K562 (cell line): ENCODE data around the gene PFKP. TPM values are rescaled to one million over a fixed set of nuclear protein-coding genes. Genes with fewer than 3 reads are reported as not detected.
A peak's percentile ranks its signal among the peaks of the same experiment; 100 is the strongest.

Experiments used
- ATAC-seq: fragments of 200-7000 bp; cut with Tn5 transposase; 3 replicates; pipeline ENCODE4 v1.9.1; 2020; ENCODE audit warnings: moderate library complexity
- BruUV-seq: library from RNA; stranded (reverse); fragments of 400-500 nt; replicated peaks from 2 replicates; lab custom pipeline; 2021; lab: Mats Ljungman, UMichigan
- CTCF ChIA-PET: fragments of 300-600 bp; formaldehyde crosslinking; extraction: SDS; loops from one replicate; lab custom pipeline; 2021; ENCODE audit warnings: low intra/inter-chr PET ratio; lab: Yijun Ruan, JAX
- POLR2A ChIA-PET: fragments of 300-600, 350-650 bp; sonication (Branson Sonifier 250); formaldehyde crosslinking; extraction: SDS; loops from one replicate; lab custom pipeline; 2021; ENCODE audit warnings: antibody characterized with exemption, inconsistent platforms; lab: Yijun Ruan, JAX
- DNase-seq, 4 experiments: peaks; one replicate each; pipeline versions ENCODE4 v3.0.0 to v3.0.0-alpha.2; 2011 to 2018; ENCODE audit warnings: low spot score in 3 of 4, mixed read lengths in 3 of 4; ENCODE audit errors: extremely low read depth in 1 of 4
- FAIRE-seq: peaks from 2 replicates; lab custom pipeline; 2011; peaks lifted over from hg19 to GRCh38; lab: Jason Lieb, UNC
- H2AFZ ChIP-seq: 2 replicates; pipeline ENCODE4 v1.6.0; 2011; ENCODE audit warnings: low read depth, low read length, control low read depth, inconsistent platforms
- H3K27ac ChIP-seq: fragments of 200-600 bp; 3 replicates; pipeline ENCODE4 v1.8.0; 2011; ENCODE audit warnings: low read depth, mild to moderate bottlenecking, control low read depth, inconsistent platforms, low read length, moderate library complexity, mixed read lengths; ENCODE audit errors: extremely low read depth
- H3K27me3 ChIP-seq, 2 experiments: fragments of 300-600 bp in 1 of 2; 2 replicates in 1 of 2; 3 replicates in 1 of 2; pipeline versions ENCODE4 v1.6.0 to v1.8.0; 2011; ENCODE audit warnings: inconsistent platforms in 2 of 2, low read length in 2 of 2, mild to moderate bottlenecking in 1 of 2, mixed read lengths in 1 of 2, moderate library complexity in 1 of 2; ENCODE audit not compliant: control insufficient read depth in 2 of 2, insufficient read depth in 2 of 2
- H3K36me3 ChIP-seq: fragments of 300-600 bp; 3 replicates; pipeline ENCODE4 v1.8.0; 2011; ENCODE audit warnings: mild to moderate bottlenecking, low read length, inconsistent platforms; ENCODE audit not compliant: control insufficient read depth, insufficient read depth
- H3K4me1 ChIP-seq, 2 experiments: fragments of 200-600 bp in 1 of 2; replicated peaks in 1 of 2; 2 replicates in 1 of 2; 3 replicates in 1 of 2; pipeline versions ENCODE4 v1.5.1 to v1.8.0; 2011; ENCODE audit warnings: inconsistent platforms in 2 of 2, low read length in 2 of 2, mild to moderate bottlenecking in 1 of 2, mixed read lengths in 1 of 2, moderate library complexity in 1 of 2; ENCODE audit not compliant: control insufficient read depth in 2 of 2, insufficient read depth in 2 of 2
- H3K4me2 ChIP-seq: 2 replicates; pipeline ENCODE4 v1.6.1; 2011; ENCODE audit warnings: low read length, control low read depth, inconsistent platforms, mixed read lengths; ENCODE audit not compliant: insufficient read depth
- H3K4me3 ChIP-seq: fragments of 200-600 bp; sonication (generic), shearing (Covaris generic); 2 replicates; pipeline ENCODE4 v1.5.1; 2016; ENCODE audit warnings: control low read depth, inconsistent platforms
- H3K79me2 ChIP-seq: fragments of 200-600 bp; 3 replicates; pipeline ENCODE4 v1.8.0; 2011; ENCODE audit warnings: low read length, inconsistent platforms; ENCODE audit not compliant: control insufficient read depth, insufficient read depth
- H3K9ac ChIP-seq, 2 experiments: 2 replicates each; pipeline versions ENCODE4 v1.6.0 to v1.6.1; 2011; ENCODE audit warnings: low read depth in 2 of 2, low read length in 2 of 2, control low read depth in 1 of 2, inconsistent platforms in 1 of 2, mild to moderate bottlenecking in 1 of 2, mixed read lengths in 1 of 2; ENCODE audit not compliant: insufficient read depth in 1 of 2
- H3K9me1 ChIP-seq: one replicate; pipeline ENCODE4 v1.6.0; 2011; ENCODE audit warnings: inconsistent platforms, mild to moderate bottlenecking, low read length, moderate library complexity; ENCODE audit not compliant: control insufficient read depth, insufficient read depth
- H3K9me3 ChIP-seq: replicated peaks from 2 replicates; pipeline ENCODE4 v1.5.1; 2011; ENCODE audit warnings: low read depth, low read length, inconsistent platforms; ENCODE audit not compliant: control insufficient read depth, insufficient read depth
- H4K20me1 ChIP-seq: replicated peaks from 2 replicates; pipeline ENCODE4 v1.6.1; 2011; ENCODE audit warnings: low read length, inconsistent platforms, mixed read lengths; ENCODE audit not compliant: control insufficient read depth, insufficient read depth
- CREM ChIP-seq: IDR thresholded peaks from 2 replicates; pipeline ENCODE4 v1.6.1; 2014; ENCODE audit warnings: antibody characterized with exemption, low read depth
- GABPA ChIP-seq: fragments of 200-800 bp; sonication (Bioruptor generic); conservative IDR thresholded peaks from 2 replicates; pipeline ENCODE4 v1.6.1; 2016; ENCODE audit warnings: low read depth, missing genetic modification characterization, missing compliant biosample characterization
- HDAC2 ChIP-seq: fragments of 450-650 bp; IDR thresholded peaks from 2 replicates; pipeline ENCODE4 v1.6.1; 2016; ENCODE audit warnings: mild to moderate bottlenecking
- MAFG ChIP-seq: fragments of 450-650 bp; conservative IDR thresholded peaks from 2 replicates; pipeline ENCODE4 v1.6.1; 2016; ENCODE audit warnings: missing genetic modification characterization, missing compliant biosample characterization
- PTTG1 ChIP-seq: fragments of 450-650 bp; IDR thresholded peaks from 2 replicates; pipeline ENCODE4 v1.6.1; 2016; ENCODE audit warnings: low read depth, mild to moderate bottlenecking, missing genetic modification characterization, missing compliant biosample characterization
- RBM14 ChIP-seq: fragments of 200-400 bp; formaldehyde crosslinking; IDR thresholded peaks from 2 replicates; pipeline ENCODE4 v1.6.1; 2018; ENCODE audit warnings: low read depth, mild to moderate bottlenecking, low read length, moderate library complexity, borderline replicate concordance; ENCODE audit not compliant: insufficient read depth
- SOX6 ChIP-seq: fragments of 450-650 bp; IDR thresholded peaks from 2 replicates; pipeline ENCODE4 v1.6.1; 2014; ENCODE audit warnings: mild to moderate bottlenecking
- ZFX ChIP-seq: sonication (generic); formaldehyde crosslinking; IDR thresholded peaks from 2 replicates; pipeline ENCODE4 v1.8.0; 2022; ENCODE audit warnings: mild to moderate bottlenecking, missing genetic modification reagents, moderate library complexity
- ZNF408 ChIP-seq: fragments of 250-450 bp; sonication (Bioruptor Pico); IDR thresholded peaks from 2 replicates; pipeline ENCODE4 v1.4.0; 2020; ENCODE audit warnings: low read depth, mild to moderate bottlenecking, moderate library complexity
- WGBS: fragments of 100-300 bp; shearing (Covaris generic); methylation state at CpG from one replicate; pipeline ENCODE4 v1.1.6; 2016; ENCODE audit warnings: low coverage, mixed read lengths; ENCODE audit not compliant: insufficient coverage; ENCODE audit errors: missing lambda C conversion rate; 5-methylcytosine and 5-hydroxymethylcytosine counted together
- in situ Hi-C: fragments of 300-500 bp; cut with MboI; formaldehyde crosslinking; loops from 4 replicates; pipeline ENCODE4 v1.15.0; 2018; ENCODE audit warnings: inconsistent platforms, mixed read lengths
- intact Hi-C: fragments of 100-400 bp; cut with micrococcal nuclease; formaldehyde crosslinking; loops from 2 replicates; pipeline ENCODE4 v1.14.2; 2022
- polyA plus RNA-seq, 8 experiments: library from polyadenylated mRNA; depleted of rRNA in 4 of 8; stranded (reverse) in 5 of 8; unstranded in 3 of 8; fragments of >200 nt; fragmentation: Nextera tagmentation in 2 of 8; fragmentation: Illumina TruSeq in 1 of 8; extraction: Ambion mirVana in 2 of 8; extraction: Trizol in 1 of 8; gene quantifications; 2 replicates each; pipeline versions ENCODE4 v1.2.1 to v1.2.3, GENCODE V29; 2011 to 2014; ENCODE audit warnings: inconsistent platforms in 1 of 8, missing spikeins in 1 of 8
- total RNA-seq, 7 experiments: library from RNA; depleted of rRNA in 6 of 7; stranded (reverse); fragments of >200 nt in 6 of 7; fragmentation: Illumina TruSeq in 2 of 7; extraction: Trizol in 2 of 7; gene quantifications; 2 replicates each; pipeline versions ENCODE4 v1.2.1 to v1.2.3, GENCODE V29; 2011 to 2021; ENCODE audit warnings: low replicate concordance in 1 of 7
- TF ChIP-seq, protein P1 (sequence below): fragments of 450-650 bp; formaldehyde crosslinking; IDR thresholded peaks from 2 replicates; pipeline ENCODE4 v1.4.0; 2020; ENCODE audit warnings: mild to moderate bottlenecking, moderate library complexity
- TF ChIP-seq, protein P2 (sequence below): sonication (generic); formaldehyde crosslinking; IDR thresholded peaks from 2 replicates; pipeline ENCODE4 v1.9.0; 2022; ENCODE audit warnings: mild to moderate bottlenecking, missing genetic modification reagents
- TF ChIP-seq, protein P3 (sequence below): sonication (generic); formaldehyde crosslinking; IDR thresholded peaks from 2 replicates; pipeline ENCODE4 v1.8.0; 2022; ENCODE audit warnings: mild to moderate bottlenecking, missing genetic modification reagents

Gene PFKP
- total and polyA plus RNA-seq, 9 of the 15 experiments (the other 6 are each of a cell fraction or from before 2014, with no cell fraction given): 23.5 to 116 (median 62.1) TPM

DNA sequence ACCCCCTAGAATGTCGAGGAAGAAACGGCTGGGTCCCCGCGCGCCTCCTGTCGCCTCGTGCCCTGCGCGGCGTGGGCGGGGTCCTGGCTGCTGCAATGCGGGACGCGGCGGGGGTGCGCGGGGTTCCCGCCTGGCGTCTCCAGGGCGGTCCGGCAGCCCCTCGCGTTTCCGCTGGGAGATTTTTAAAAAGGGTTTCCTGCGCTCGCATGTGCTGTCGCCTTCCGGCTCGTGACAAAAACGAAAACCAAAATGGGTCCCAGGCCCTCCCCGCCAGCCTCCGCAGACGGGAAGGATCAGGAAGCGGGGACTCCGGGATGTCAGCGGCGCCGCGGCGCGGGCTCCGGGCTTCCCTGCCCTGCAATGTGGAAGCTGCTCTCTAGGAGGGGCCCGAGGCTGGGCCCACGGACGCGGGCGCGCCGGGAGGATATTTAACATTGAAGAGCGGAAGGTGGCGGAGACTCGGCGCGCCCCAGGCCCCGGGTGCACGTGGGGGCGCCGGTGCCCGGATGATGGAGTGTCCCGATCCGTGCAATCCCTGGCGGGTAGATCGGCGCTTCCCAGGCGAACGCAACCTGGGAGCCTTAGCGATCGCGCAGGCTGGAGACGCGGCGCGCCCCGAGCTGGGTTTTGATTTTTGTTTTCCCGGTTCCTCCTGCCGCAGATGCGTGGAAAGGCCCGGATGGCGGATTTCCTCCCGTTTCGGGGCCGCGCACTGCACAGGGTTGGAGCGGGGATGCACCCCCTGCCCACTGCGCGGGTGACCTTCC lies 1.0 kb downstream of the PFKP start:
- Histone ChIP-seq H3K9me1 (no peaks in the 10 kb centered on the region), H3K4me3 (peak overlapping the region; percentile 85), H3K4me1 (peaks cover 33 to 54% of the 10 kb centered on the region in 2 experiments), H3K36me3 (peaks cover 45% of the 10 kb centered on the region), H2AFZ (peak overlapping the region; percentile 66), H3K27me3 (peaks cover 0 to 16% of the 10 kb centered on the region in 2 experiments; a peak in 2 of 5 replicates), H3K9me3 (no peaks in the 10 kb centered on the region), H3K4me2 (peak overlapping the region; percentile 84), H3K27ac (peak overlapping the region; percentile 80), H3K79me2 (peaks cover 61% of the 10 kb centered on the region), H4K20me1 (peaks cover 15% of the 10 kb centered on the region; the same call in 1 of the 2 replicates), H3K9ac (peak overlapping the region; percentile 80 to 96)
- BruUV-seq: TSS peak; percentile 84
- DNase-seq (peak; percentile 55 to 67 (median 61)), FAIRE-seq (peak; percentile 19), ATAC-seq (peak; percentile 66)
- in situ Hi-C loops: no loop called here
- under 1% methylated on average over 67 of the region's 86 CpGs for whole genome bisulfite sequencing
- intact Hi-C loops: loop anchor here (2.0 to 5.0 kb wide), 2 partner anchors 26 to 104 kb away; partner anchors contain the start of gene PITRM1
- ChIA-PET POLR2A (interaction anchor here (0.8 to 2.2 kb wide), 5 partner anchors 10 to 104 kb away, joined by 3 to 10 read pairs (median 4); partner anchors contain the start of gene PITRM1), CTCF (no interaction called here)
- TF ChIP-seq HDAC2 (0 out of 2 replicates have a peak, but pooled peaks have one; percentile 51), ZNF408 (no peak), MAFG (no peak), RBM14 (0 out of 2 replicates have a peak, but pooled peaks have one; percentile 57), CREM (peak; percentile 11; the same call in 1 of the 2 replicates), SOX6 (no peak), PTTG1 (no peak), ZFX (CRISPR knock-in tag) (peak; percentile 62), GABPA (peak; percentile 74)
- TF ChIP-seq, protein P1, sequence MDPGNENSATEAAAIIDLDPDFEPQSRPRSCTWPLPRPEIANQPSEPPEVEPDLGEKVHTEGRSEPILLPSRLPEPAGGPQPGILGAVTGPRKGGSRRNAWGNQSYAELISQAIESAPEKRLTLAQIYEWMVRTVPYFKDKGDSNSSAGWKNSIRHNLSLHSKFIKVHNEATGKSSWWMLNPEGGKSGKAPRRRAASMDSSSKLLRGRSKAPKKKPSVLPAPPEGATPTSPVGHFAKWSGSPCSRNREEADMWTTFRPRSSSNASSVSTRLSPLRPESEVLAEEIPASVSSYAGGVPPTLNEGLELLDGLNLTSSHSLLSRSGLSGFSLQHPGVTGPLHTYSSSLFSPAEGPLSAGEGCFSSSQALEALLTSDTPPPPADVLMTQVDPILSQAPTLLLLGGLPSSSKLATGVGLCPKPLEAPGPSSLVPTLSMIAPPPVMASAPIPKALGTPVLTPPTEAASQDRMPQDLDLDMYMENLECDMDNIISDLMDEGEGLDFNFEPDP: no peak
- TF ChIP-seq, protein P2, sequence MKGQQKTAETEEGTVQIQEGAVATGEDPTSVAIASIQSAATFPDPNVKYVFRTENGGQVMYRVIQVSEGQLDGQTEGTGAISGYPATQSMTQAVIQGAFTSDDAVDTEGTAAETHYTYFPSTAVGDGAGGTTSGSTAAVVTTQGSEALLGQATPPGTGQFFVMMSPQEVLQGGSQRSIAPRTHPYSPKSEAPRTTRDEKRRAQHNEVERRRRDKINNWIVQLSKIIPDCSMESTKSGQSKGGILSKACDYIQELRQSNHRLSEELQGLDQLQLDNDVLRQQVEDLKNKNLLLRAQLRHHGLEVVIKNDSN (CRISPR knock-in tag): 0 out of 2 replicates have a peak, but pooled peaks have one; percentile 11
- TF ChIP-seq, protein P3, sequence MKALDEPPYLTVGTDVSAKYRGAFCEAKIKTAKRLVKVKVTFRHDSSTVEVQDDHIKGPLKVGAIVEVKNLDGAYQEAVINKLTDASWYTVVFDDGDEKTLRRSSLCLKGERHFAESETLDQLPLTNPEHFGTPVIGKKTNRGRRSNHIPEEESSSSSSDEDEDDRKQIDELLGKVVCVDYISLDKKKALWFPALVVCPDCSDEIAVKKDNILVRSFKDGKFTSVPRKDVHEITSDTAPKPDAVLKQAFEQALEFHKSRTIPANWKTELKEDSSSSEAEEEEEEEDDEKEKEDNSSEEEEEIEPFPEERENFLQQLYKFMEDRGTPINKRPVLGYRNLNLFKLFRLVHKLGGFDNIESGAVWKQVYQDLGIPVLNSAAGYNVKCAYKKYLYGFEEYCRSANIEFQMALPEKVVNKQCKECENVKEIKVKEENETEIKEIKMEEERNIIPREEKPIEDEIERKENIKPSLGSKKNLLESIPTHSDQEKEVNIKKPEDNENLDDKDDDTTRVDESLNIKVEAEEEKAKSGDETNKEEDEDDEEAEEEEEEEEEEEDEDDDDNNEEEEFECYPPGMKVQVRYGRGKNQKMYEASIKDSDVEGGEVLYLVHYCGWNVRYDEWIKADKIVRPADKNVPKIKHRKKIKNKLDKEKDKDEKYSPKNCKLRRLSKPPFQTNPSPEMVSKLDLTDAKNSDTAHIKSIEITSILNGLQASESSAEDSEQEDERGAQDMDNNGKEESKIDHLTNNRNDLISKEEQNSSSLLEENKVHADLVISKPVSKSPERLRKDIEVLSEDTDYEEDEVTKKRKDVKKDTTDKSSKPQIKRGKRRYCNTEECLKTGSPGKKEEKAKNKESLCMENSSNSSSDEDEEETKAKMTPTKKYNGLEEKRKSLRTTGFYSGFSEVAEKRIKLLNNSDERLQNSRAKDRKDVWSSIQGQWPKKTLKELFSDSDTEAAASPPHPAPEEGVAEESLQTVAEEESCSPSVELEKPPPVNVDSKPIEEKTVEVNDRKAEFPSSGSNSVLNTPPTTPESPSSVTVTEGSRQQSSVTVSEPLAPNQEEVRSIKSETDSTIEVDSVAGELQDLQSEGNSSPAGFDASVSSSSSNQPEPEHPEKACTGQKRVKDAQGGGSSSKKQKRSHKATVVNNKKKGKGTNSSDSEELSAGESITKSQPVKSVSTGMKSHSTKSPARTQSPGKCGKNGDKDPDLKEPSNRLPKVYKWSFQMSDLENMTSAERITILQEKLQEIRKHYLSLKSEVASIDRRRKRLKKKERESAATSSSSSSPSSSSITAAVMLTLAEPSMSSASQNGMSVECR (CRISPR knock-in tag): no peak
